HepG2 (cell line): ENCODE results near the gene CNTRL. TPM values are rescaled to one million over a fixed set of nuclear protein-coding genes. Genes with fewer than 3 reads are reported as not detected.

Source experiments
- ELF3 ChIP-seq: IDR thresholded peaks from 2 replicates; pipeline ENCODE4 v1.6.1; 2016; ENCODE audit warnings: missing genetic modification reagents, missing compliant biosample characterization
- HBP1 ChIP-seq: IDR thresholded peaks from 2 replicates; pipeline ENCODE4 v1.6.1; 2016; ENCODE audit warnings: low read depth, control low read depth
- MAZ ChIP-seq, 2 experiments: sonication (generic) in 1 of 2; formaldehyde crosslinking in 1 of 2; IDR thresholded peaks; 2 replicates each; pipeline versions ENCODE4 v1.5.0 to v1.6.1; 2012 to 2020; ENCODE audit warnings: low read depth in 2 of 2, mild to moderate bottlenecking in 2 of 2, borderline replicate concordance in 1 of 2, improper control_type of control experiment in 1 of 2, low read length in 1 of 2, missing genetic modification reagents in 1 of 2, moderate library complexity in 1 of 2
- MTF1 ChIP-seq: sonication (generic); formaldehyde crosslinking; IDR thresholded peaks from 2 replicates; pipeline ENCODE4 v1.5.0; 2020; ENCODE audit warnings: missing genetic modification reagents
- NFE2L2 ChIP-seq: fragments of 150-350 bp; IDR thresholded peaks from 2 replicates; pipeline ENCODE4 v1.6.1; 2014; ENCODE audit warnings: low read length
- PHF5A ChIP-seq: IDR thresholded peaks from one replicate; pipeline ENCODE4 v1.6.1; 2018; ENCODE audit warnings: low read depth, missing genetic modification reagents; ENCODE audit not compliant: unreplicated experiment
- RFXAP ChIP-seq: sonication (generic); formaldehyde crosslinking; IDR thresholded peaks from 2 replicates; pipeline ENCODE4 v1.4.0; 2020; ENCODE audit warnings: missing genetic modification reagents, borderline replicate concordance
- SKIL ChIP-seq: sonication (generic); formaldehyde crosslinking; IDR thresholded peaks from 2 replicates; pipeline ENCODE4 v1.8.0; 2022; ENCODE audit warnings: missing genetic modification reagents, mild to moderate bottlenecking, moderate library complexity, borderline replicate concordance
- SMAD1 ChIP-seq: sonication (generic); formaldehyde crosslinking; IDR thresholded peaks from 2 replicates; pipeline ENCODE4 v1.4.0; 2020; ENCODE audit warnings: missing genetic modification reagents, low read depth, mild to moderate bottlenecking, borderline replicate concordance
- ZFAT ChIP-seq: sonication (generic); formaldehyde crosslinking; conservative IDR thresholded peaks from 2 replicates; pipeline ENCODE4 v1.8.1; 2023; ENCODE audit warnings: missing genetic modification reagents, inconsistent platforms
- ZFP1 ChIP-seq: IDR thresholded peaks from 2 replicates; pipeline ENCODE4 v1.6.1; 2016
- ZHX1 ChIP-seq: sonication (generic); formaldehyde crosslinking; IDR thresholded peaks from 2 replicates; pipeline ENCODE4 v1.8.1; 2022; ENCODE audit warnings: low read depth, mild to moderate bottlenecking, missing genetic modification reagents
- ZNF207 ChIP-seq: fragments of 450-650 bp; IDR thresholded peaks from 2 replicates; pipeline ENCODE4 v1.6.1; 2016; ENCODE audit warnings: antibody characterized with exemption, borderline replicate concordance
- ZNF281 ChIP-seq: sonication (generic); formaldehyde crosslinking; IDR thresholded peaks from 2 replicates; pipeline ENCODE4 v1.4.0; 2020; ENCODE audit warnings: missing genetic modification reagents, borderline replicate concordance
- ZNF362 ChIP-seq: sonication (generic); formaldehyde crosslinking; IDR thresholded peaks from 2 replicates; pipeline ENCODE4 v1.4.0; 2020; ENCODE audit warnings: missing genetic modification reagents, mild to moderate bottlenecking, borderline replicate concordance
- ZNF501 ChIP-seq: sonication (generic); formaldehyde crosslinking; IDR thresholded peaks from 2 replicates; pipeline ENCODE4 v1.5.1; 2020; ENCODE audit warnings: mild to moderate bottlenecking, moderate library complexity, missing genetic modification reagents
- ZZZ3 ChIP-seq: sonication (generic); formaldehyde crosslinking; IDR thresholded peaks from 2 replicates; pipeline ENCODE4 v1.4.0; 2020; ENCODE audit warnings: missing genetic modification reagents, mild to moderate bottlenecking, borderline replicate concordance
- polyA plus RNA-seq, 8 experiments: library from polyadenylated mRNA; depleted of rRNA in 3 of 8; stranded (reverse) in 7 of 8; unstranded in 1 of 8; fragments of >200 nt; fragmentation: Illumina TruSeq in 4 of 8; extraction: Trizol in 4 of 8; gene quantifications; 2 replicates each; pipeline versions ENCODE4 v1.2.1 to v1.2.3, GENCODE V29; 2011 to 2016; ENCODE audit warnings: low read depth in 4 of 8, missing spikeins in 1 of 8, mixed read lengths in 1 of 8; ENCODE audit not compliant: insufficient read depth in 1 of 8
- total RNA-seq, 5 experiments: library from RNA; depleted of rRNA; stranded (reverse); fragments of >200 nt; fragmentation: Illumina TruSeq; extraction: Trizol; gene quantifications; 2 replicates each; pipeline ENCODE4 v1.2.3, GENCODE V29; 2016; ENCODE audit warnings: low read depth in 1 of 5

Gene CNTRL
- total and polyA plus RNA-seq, 2 of the 13 experiments (the other 11 are each of a cell fraction or from before 2014, with no cell fraction given) = 7.5 to 11.8 TPM

GRCh38 chr9:121201738-121202533 lies 127.2 kb downstream of the CNTRL start, which contains the start of gene RAB14 (continued):
- no peak; the same call in none of the 2 replicates for TF ChIP-seq ZHX1 (CRISPR knock-in tag)
- peak; percentile 27 for TF ChIP-seq PHF5A
- no peak; the same call in 1 of the 2 replicates for TF ChIP-seq ZFP1
- peak; percentile 38; the same call in 1 of the 2 replicates for TF ChIP-seq SKIL (CRISPR knock-in tag)
- peak; percentile 58; the same call in 1 of the 2 replicates for TF ChIP-seq ELF3 (CRISPR knock-in tag)
- no peak for TF ChIP-seq ZFAT
- peak; percentile 42; the same call in 1 of the 2 replicates for TF ChIP-seq ZNF281
- TF ChIP-seq NFE2L2 = no peak
- 0 out of 2 replicates have a peak, but pooled peaks have one; percentile 54 for TF ChIP-seq HBP1
- TF ChIP-seq ZZZ3 (CRISPR knock-in tag) = no peak
- no peak; the same call in 1 of the 2 replicates for TF ChIP-seq SMAD1
- no peak; the same call in 1 of the 2 replicates for TF ChIP-seq ZNF362 (CRISPR knock-in tag)
- TF ChIP-seq ZNF207 = no peak
- no peak for TF ChIP-seq MTF1
- 0 out of 2 replicates have a peak, but pooled peaks have one; percentile 29 for TF ChIP-seq RFXAP (CRISPR knock-in tag)
- TF ChIP-seq MAZ (IDR thresholded peaks at IDR 0.05; ENCODE audit: borderline replicate concordance, low read depth, low read length) = peak; percentile 42; the same call in 1 of the 2 replicates
- TF ChIP-seq MAZ (CRISPR knock-in tag; IDR thresholded peaks at IDR 0.05; ENCODE audit: low read depth) = no peak; the same call in 1 of the 2 replicates
- TF ChIP-seq ZNF501 (CRISPR knock-in tag) = peak; percentile 41; the same call in 1 of the 2 replicates
